22Rv1 (cell line): ENCODE data around the gene ABTB2.
"Not testable (repeated sequence)": the region's sequence is repeated elsewhere in the genome, so short reads cannot be mapped to it uniquely, and the experiment has no call there.

ENCODE experiments used
- H3K27ac ChIP-seq: fragments of 450-650 bp; 2 replicates; pipeline ENCODE4 v1.5.1; 2017
- ZFX ChIP-seq: fragments of 450-650 bp; IDR thresholded peaks from 2 replicates; pipeline ENCODE4 v1.6.1; 2017; ENCODE audit warnings: antibody characterized with exemption, borderline replicate concordance
- TF ChIP-seq, protein P1 (sequence below): fragments of 450-650 bp; IDR thresholded peaks from 2 replicates; pipeline ENCODE4 v1.5.1; 2017; ENCODE audit warnings: mild to moderate bottlenecking

The ABTB2 gene

DNA sequence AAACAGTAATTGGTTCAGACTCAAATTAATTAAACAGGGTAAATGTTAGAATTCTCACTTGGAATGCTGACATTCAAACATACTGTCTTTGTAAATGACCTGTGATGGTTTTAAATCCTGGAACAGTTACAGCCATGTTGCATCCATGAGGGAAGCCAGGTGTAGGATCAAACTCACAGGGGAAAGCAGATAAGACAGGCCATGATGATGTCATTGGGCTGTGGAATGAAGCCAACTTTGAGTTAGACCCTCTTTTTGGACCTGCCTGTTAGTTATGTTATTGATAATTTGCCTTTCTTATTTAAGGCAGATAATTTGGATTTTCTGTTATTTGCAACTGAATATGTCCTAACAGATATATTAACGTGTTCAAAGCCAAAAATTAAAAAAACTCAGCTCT is 39.3 kb upstream of the ABTB2 start:
- no peak for TF ChIP-seq ZFX
- TF ChIP-seq, protein P1, sequence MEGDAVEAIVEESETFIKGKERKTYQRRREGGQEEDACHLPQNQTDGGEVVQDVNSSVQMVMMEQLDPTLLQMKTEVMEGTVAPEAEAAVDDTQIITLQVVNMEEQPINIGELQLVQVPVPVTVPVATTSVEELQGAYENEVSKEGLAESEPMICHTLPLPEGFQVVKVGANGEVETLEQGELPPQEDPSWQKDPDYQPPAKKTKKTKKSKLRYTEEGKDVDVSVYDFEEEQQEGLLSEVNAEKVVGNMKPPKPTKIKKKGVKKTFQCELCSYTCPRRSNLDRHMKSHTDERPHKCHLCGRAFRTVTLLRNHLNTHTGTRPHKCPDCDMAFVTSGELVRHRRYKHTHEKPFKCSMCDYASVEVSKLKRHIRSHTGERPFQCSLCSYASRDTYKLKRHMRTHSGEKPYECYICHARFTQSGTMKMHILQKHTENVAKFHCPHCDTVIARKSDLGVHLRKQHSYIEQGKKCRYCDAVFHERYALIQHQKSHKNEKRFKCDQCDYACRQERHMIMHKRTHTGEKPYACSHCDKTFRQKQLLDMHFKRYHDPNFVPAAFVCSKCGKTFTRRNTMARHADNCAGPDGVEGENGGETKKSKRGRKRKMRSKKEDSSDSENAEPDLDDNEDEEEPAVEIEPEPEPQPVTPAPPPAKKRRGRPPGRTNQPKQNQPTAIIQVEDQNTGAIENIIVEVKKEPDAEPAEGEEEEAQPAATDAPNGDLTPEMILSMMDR: no peak
- no peak overlapping the region for H3K27ac ChIP-seq

DNA sequence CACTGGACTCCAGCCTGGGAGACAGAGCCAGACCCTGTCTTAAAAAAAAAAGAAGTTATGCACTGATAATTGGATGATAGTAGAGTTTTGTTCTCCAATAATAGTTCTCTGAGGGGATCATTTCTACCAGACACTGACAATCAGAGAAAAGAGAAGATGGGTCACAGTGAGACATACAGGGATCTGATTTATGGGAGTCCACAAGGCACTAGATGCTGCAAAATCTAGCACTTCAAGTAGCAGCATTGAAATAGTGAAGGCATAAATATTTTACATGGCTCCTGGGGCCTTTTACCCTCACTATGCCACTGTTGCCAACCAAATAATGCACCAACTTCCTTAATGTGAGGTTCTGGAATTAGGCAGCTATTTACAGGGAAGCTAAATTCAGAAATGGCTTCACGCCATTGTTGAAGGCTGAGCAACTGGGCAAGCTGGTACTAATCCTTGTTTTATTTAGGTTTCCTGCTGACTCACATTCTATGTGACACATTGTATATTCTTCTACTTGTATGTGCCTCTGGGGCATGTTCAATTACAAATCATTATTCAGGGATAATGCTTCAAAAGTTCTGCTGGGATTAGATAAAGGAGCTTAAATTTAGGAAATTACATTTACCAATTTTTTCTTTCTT is 38.2 kb upstream of the ABTB2 start:
- TF ChIP-seq, protein P1: no peak
- TF ChIP-seq ZFX: no peak
- no peak overlapping the region for H3K27ac ChIP-seq

DNA sequence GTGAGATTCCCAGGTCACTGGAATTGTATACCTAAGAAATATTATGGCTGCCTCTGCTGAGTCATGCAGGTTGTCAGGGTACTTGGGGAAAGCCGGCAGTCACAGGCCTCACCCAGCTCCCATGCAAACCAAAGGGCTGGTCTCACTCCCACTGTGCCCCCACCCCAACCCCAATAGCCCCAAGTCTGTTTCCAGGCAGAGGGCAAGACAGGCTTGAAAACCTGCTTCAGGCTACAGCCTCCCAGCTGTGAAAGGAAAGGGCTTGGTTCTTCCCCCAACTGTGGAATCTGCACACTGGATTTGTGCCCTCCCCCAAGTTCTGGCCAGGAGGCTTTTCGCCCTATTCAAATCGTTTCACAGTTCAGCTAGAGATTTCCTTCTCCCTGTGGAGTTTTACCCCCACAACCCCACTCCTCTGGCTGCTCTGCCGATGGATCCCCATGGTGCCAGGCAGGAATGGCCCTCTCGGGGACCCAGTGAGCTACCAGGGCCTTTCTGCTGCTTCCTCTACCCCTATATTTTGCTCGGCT is 37.0 kb upstream of the ABTB2 start:
- H3K27ac ChIP-seq: no peak overlapping the region

DNA sequence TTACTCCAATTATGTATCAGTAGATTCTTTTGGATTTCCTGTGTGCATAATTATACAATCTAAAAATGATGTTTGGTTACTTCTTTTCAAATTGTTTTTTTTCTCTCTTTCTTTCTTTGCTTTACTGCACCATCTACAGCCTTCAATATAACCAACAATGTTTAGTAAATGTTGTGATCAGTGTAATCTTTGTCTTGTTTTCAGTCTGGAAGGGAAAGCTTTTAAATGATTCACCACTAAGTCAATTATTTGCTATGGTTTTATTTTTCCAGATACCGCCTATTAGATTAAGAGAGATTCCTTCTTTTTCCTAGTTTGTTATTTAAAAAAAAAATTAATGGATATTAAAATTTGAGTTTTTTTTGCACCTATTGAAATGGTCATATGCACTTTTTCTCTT is 29.8 kb upstream of the ABTB2 start:
- H3K27ac ChIP-seq: no peak overlapping the region
- no peak for TF ChIP-seq ZFX
- TF ChIP-seq, protein P1: no peak

More for the DNA sequence above, 37.0 kb upstream of the ABTB2 start:
- TF ChIP-seq, protein P1: no peak
- TF ChIP-seq ZFX: no peak

DNA sequence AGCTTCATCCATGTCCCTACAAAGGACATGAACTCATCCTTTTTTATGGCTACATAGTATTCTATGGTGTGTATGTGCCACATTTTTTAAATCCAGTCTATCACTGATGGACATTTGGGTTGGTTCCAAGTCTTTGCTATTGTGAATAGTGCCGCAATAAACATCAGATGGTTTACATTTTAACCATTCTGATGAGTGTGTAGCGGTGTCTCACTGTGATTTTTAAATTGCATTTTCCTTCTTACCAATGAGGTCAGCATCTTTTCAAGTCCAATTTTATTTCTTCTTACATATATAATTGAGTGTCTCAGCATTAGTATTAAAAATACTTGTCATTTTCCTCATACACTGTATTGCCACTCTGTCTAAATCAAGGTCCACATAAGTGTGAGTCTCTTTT is 28.5 kb upstream of the ABTB2 start:
- not testable (repeated sequence) for H3K27ac ChIP-seq

DNA sequence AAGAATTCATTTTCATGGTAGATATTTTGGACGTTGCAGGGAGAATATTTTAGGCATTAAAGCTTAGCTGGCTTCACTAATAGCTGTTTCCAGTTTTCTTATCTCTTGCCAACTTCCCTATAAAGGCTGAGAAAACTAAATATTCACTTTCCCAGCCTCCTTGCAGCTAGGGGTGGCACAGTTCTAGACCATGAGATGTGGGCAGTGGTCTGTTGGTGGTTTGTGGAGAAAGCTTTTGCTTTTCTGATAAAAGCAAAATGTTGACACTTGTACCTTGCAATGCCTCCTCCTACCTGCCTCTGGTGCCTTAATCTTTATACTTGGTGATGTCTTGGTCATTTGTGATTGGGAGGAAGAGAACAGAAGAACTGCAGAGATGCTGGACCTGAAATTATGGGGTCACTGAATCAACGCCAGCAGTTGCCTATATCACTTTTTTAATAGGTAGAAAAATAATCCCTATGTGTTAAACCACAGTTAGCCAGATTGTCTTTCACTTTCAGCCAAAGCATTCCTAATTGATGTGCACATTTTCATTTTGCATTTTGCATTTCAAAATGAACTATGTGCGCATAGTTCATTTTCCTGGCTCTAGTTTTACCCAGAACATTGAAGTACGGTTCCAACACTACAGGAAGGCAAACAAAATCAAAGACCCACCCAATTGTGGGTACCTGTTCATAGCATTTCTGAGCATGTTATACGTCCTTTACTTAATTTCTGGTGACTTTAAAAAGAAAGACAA is 24.9 kb upstream of the ABTB2 start:
- H3K27ac ChIP-seq: no peak overlapping the region
- TF ChIP-seq, protein P1: no peak
- TF ChIP-seq ZFX: no peak

DNA sequence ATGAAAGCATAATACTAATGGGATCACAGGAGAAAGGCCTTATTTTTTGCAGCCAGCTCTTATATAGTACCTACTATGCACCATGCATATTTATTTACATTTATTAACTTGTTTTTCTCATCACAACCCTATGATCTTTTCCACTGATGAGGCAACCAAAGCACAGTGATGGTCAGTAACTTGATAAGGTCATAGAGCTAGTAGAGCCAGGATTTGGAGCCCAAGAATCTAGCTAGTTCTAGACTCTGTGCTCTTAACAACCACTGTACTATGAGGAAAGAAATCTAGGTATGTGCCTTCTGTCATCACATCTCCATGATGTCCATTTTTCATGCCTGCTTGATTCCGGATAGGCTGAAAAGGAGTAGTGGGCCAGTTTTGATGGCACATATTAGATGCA is 24.0 kb upstream of the ABTB2 start:
- TF ChIP-seq, protein P1: no peak
- TF ChIP-seq ZFX: no peak
- no peak overlapping the region for H3K27ac ChIP-seq
